Stimulated activated CD4-positive, alpha-beta T cell treated with anti-CD3 and anti-CD28 coated beads, Interleukin-1b, Interleukin-23, amount 100 ng/mL, for 4 hours (primary cell): ENCODE data around the gene NTNG1.

Source experiments
- DNase-seq, 2 donors: peaks; one replicate each; pipeline ENCODE4 v3.0.0-alpha.2; 2020; ENCODE audit warnings: low read depth in 2 of 2

NTNG1 gene

GRCh38 chr1:107262467-107263286 lies 121.8 kb downstream of the NTNG1 start:
- DNase-seq: no peak

GRCh38 chr1:107263291-107263915 lies 122.6 kb downstream of the NTNG1 start:
- no peak for DNase-seq

GRCh38 chr1:107264007-107264406 lies 123.2 kb downstream of the NTNG1 start:
- no peak for DNase-seq

GRCh38 chr1:107264561-107264960 lies 123.7 kb downstream of the NTNG1 start:
- DNase-seq: no peak

- no peak for DNase-seq
Observed at GRCh38 chr1:107267489-107267888, 126.7 kb downstream of the NTNG1 start.

- DNase-seq: no peak
Observed at GRCh38 chr1:107272321-107272720, 131.5 kb downstream of the NTNG1 start.

GRCh38 chr1:107273515-107273914 lies 132.7 kb downstream of the NTNG1 start:
- no peak for DNase-seq

GRCh38 chr1:107274227-107274626 lies 133.4 kb downstream of the NTNG1 start:
- no peak for DNase-seq

- no peak for DNase-seq
Observed at GRCh38 chr1:107276247-107276646, 135.4 kb downstream of the NTNG1 start.

- DNase-seq: no peak
Observed at GRCh38 chr1:107277022-107277421, 136.2 kb downstream of the NTNG1 start.

GRCh38 chr1:107286125-107286524 lies 145.3 kb downstream of the NTNG1 start:
- DNase-seq: no peak

GRCh38 chr1:107291987-107292386 lies 151.1 kb downstream of the NTNG1 start:
- DNase-seq: no peak

- no peak for DNase-seq
Observed at GRCh38 chr1:107293901-107294613, 153.2 kb downstream of the NTNG1 start.

GRCh38 chr1:107294686-107295085 lies 153.8 kb downstream of the NTNG1 start:
- DNase-seq: no peak

GRCh38 chr1:107297681-107298080 lies 156.8 kb downstream of the NTNG1 start:
- no peak for DNase-seq

- no peak for DNase-seq
Observed at GRCh38 chr1:107298526-107298925, 157.7 kb downstream of the NTNG1 start.

- no peak for DNase-seq
Observed at GRCh38 chr1:107299521-107299920, 158.7 kb downstream of the NTNG1 start.

- no peak for DNase-seq
Observed at GRCh38 chr1:107309962-107310361, 169.1 kb downstream of the NTNG1 start.

GRCh38 chr1:107315652-107316051 lies 174.8 kb downstream of the NTNG1 start:
- no peak for DNase-seq

GRCh38 chr1:107318932-107319331 lies 178.1 kb downstream of the NTNG1 start:
- DNase-seq: no peak

- DNase-seq: no peak
Observed at GRCh38 chr1:107323784-107324183, 182.9 kb downstream of the NTNG1 start.

- no peak for DNase-seq
Observed at GRCh38 chr1:107326824-107327445, 186.1 kb downstream of the NTNG1 start.
